Measurements from ENCODE around the gene LMX1A.

The LMX1A gene

GRCh38 chr1:165207853-165208515, 148.5 kb downstream of the LMX1A start:
- DNase-seq, result no peak

DNA sequence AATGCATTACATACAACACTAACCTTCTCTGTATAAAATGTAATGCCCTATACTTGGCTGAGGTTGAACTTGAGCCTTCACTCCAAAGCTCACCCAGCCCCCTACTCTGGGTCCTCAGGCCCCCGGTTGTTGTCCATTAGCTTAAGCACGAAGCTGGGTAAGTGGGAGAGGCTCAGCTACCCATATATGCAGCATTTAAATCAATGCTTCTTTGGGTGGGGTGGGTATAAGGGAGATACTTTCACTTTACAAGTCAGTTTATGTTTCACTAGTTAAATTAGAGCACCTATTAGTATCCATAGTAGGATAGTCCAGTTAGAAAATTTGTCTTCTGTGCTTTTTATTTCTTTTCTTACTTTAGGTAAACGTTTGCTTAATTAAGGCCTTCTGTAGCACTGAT, 151.4 kb downstream of the LMX1A start:
- DNase-seq, result no peak

DNA sequence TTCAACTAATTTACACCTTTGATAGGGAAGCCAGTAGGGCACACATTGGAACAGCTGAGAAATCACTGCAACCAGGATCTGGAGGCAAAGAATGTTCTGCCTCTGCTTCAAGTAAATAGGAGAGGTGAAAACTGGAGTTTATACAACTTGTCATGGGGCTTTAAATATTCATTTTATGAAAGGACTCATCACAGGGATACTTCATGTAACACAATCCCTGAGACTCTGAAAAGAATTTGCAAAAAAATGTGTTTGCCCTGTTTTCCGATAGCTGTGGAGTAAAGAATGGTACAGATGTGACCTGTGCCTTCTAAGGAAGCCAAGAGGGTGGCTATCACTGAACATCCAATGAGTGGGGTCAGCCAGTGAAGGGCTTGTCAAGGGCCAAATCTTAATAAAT, 152.0 kb downstream of the LMX1A start:
- DNase-seq, result no peak

DNA sequence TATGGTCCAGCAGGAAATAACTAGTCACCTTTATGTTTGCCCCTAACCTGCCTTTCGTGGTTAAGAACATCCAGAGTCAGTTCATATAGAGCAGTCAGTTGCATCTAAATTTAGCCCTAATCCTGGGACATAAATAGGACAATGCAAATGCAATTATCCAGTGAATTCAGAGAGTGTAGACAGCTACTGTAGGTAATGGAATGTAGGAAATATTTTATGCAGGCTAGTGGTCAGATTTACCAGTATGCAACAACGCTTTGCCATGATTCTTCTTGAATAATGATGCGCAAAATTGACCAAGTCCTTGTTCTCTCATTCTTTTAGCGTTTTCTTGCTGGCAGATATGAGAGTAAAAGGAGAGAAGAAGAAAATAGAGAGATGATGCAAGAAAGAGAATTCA, 165.4 kb downstream of the LMX1A start:
- no peak for DNase-seq

- no peak for DNase-seq
These were observed 166.6 kb downstream of the LMX1A start for GRCh38 chr1:165189913-165190312.

GRCh38 chr1:165189011-165189410, 167.5 kb downstream of the LMX1A start:
- no peak for DNase-seq

DNA sequence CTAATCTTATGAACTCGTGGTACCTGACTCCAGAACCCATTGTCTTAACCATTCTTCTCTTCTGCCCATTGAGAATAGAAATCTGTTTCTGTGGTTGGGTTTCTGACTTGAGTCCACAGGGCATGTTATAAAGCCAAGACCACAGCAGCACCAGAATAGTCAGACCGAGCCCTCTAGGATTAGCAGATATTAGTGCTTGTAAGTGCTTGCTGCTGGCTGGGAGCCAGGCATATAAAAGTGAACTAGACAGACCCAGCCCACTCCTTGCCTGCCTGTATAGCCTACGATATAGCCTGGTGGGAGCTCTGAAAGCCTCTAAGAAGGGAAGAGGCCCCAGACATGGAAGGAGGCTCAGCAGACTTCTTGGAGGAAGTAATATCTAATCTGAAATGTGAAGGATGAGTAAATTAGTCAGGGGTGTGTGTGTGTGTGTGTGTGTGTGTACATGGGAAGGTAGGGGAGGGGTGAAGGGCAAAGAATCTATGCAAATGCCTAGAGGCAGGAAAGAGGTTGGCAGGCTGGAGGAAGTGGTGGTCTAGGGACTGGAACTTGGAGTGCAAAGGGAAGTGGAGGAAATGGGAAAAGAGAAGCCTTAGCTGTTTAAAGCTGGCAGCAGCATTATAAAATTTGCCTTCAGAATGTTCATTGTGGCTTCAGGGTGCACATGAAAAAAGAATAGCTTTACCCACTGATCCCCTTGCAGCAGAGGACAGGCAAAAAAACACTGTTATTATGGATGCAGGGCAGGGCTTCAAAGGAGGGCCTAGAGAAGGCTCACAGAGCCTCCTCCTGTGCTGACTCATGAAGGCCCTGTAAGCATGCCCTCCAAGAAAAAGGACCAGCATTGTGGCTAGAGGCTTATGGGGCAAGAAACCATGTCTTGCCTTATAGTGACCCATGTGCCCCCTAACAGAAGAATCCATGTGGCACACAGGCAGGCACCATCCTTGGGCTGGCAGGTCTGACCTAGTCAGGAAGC, 169.2 kb downstream of the LMX1A start:
- no peak for DNase-seq

DNA sequence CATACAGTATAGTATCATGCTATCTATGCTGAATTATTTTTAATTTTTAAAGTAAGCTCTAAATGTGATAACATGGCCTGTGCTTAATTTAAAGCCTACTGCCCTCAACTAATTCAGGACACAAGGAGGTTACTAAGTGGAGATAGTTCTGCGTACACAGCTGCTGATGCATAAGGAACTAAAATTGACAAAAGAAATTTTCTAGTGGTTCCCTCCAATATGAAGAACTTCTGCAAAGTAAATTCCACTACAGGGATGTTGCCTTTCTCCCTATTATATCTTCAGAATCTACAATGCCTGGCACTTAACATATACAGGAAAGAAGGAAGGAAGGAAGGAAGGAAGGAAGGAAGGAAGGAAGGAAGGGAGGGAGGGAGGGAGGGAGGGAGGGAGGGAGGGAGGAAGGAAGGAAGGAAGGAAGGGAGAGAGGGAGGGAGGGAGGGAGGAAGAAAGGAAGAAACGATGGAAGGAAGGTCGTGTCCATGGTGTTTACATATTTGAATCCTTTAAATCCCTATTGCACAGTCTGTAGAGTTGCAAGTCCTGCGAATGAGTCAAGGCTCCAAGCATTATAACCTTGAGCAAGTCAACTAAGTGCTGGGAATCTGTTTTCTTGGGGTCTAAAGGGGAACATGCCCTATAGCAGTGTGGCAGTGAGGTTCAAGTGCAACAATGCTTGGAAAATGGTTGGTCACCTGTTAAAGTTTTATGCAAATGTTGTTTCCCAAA, 171.2 kb downstream of the LMX1A start:
- no peak for DNase-seq

DNA sequence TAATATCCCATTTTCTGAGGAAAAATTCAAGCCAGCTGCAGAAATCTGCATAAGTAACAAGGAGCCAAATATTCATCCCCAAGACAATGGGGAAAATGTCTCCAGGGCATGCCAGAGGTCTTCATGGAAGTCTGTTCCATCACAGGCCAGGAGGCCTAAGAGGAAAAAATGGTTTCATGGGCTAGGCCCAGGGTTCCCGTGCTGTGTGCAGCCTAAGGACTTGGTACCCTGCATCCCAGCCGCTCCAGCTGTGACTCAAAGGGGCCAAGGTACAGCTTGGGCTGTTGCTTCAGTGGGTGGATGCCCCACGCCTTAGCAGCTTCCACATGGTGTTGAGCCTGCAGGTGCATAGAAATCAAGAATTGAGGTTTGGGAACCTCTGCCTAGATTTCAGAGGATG, 173.5 kb downstream of the LMX1A start:
- DNase-seq, result no peak

DNA sequence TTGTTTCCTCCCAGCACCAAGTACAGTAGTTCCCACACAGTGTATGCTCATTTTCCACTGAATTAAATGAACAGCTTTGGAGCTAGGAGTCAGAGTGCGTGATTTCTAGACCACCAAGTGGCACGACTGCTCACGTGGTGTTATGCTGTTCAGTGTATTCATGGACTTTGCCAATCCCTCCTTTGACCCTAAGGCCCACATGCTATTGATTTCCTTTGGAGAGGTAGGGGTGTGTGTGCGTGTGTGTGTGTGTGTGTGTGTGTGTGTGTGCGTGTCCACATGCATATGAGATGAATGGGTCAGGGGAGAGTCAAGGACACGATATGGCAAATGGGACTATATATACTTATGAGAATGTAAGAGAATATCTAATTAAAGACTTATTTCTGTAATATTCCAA, 177.2 kb downstream of the LMX1A start:
- DNase-seq, result no peak

- no peak for DNase-seq
These were observed 182.0 kb downstream of the LMX1A start for GRCh38 chr1:165174491-165174890.

GRCh38 chr1:165173818-165174217, 182.7 kb downstream of the LMX1A start:
- no peak for DNase-seq

DNA sequence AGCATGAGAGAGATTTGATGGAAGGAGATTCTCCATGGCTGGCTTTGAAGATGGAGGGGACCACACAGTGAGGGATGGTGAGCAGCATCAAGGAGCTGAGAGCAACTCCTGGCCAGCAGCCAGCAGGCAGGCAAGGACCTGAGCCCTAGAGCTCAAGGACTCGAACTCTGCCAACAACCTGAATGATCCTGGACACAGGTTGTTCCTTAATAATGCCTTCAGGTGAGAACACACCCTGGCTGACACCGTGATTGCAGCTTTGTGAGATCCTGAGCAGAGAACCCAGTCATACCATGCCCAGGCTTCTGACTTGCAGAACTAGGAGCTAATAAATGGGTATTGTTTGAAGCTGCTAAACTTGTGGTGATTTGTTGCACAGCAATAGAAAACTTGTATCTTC, 183.1 kb downstream of the LMX1A start:
- DNase-seq, result no peak

DNA sequence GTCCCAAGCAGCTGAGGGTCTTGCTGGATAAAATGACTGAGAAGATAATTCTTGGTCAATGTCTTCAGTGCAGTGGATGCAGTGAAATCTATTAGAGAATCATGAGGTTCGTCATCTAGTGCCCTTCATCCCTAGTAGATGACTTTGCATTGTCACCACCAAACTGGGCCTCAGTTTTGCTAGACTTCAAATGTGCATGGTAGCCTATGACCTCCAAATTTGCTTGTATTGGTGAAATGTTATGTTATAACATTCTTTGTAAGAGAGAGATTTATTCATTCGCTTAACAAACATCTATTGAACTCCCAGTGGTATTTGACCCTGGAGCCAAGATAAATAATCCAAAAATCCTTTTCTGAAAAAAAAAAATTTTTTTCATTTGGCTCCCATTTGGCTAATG, 183.8 kb downstream of the LMX1A start:
- no peak for DNase-seq

DNA sequence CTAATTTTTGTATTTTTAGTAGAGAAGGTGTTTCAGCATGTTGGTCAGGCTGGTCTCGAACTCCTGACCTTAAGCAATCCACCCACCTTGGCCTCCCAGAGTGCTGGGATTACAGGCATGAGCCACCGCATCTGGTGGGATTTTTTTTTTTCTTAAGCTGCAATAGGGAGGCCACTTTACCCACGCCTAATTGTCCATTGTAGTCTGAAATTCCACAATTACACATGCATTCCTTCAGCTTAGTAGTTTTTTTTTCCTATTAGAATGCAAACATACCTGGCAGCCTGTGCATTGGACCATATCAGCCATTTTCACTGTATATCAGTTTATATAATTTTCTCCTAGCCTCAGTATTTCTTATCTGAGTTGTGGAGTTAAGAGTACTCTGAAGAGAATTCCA, 186.8 kb downstream of the LMX1A start:
- DNase-seq, result no peak

DNA sequence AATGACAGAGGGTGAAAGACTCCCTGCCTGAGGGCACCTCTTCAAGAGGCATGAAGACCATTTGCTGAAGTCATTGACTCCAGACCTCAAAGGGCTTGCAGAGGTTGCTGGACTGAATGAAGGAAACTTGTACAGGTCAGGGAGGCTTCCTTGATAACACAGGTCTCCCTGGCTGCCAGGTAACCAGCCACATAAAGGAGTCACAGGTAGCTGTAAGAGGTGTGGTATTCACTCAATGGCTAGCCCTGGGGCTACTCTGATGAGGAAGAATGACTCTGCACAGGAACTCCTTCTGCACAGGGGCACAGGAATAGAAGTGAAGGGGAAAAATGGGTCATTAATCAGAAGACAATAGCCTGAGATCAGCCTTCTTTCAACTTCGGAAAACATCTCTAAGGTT, 187.5 kb downstream of the LMX1A start:
- no peak for DNase-seq

- DNase-seq, result no peak
These were observed 188.0 kb downstream of the LMX1A start for GRCh38 chr1:165168467-165168866.

- DNase-seq, result peak; percentile 37
These were observed 193.8 kb downstream of the LMX1A start for GRCh38 chr1:165162671-165163241.

- DNase-seq, result no peak
These were observed 195.4 kb downstream of the LMX1A start for GRCh38 chr1:165161130-165161529.

DNA sequence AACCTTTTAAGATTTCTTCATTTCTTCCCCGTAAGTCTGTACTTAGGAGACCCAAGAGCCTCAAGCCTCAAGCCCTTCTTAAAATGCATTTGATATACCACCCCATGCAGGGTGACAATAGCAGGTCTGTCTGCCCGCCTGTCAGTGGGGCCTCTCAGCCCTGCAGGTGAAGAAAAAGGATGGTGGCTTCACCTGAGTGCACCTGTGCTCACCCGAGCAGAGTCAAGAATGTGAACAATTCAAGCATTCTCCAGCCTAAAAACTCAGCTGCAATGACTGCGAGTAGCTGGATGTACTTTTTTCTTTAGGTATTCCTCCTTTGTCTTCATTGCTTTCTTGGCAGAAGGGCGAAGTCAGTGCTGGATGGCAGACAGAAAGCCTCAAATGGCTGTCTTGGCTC, 203.3 kb downstream of the LMX1A start:
- no peak for DNase-seq

GRCh38 chr1:165152727-165153126, 203.8 kb downstream of the LMX1A start:
- no peak for DNase-seq

- no peak for DNase-seq
These were observed 204.4 kb downstream of the LMX1A start for GRCh38 chr1:165152109-165152508.
